Chondrocyte (in vitro differentiated cells): ENCODE results near the gene SPAAR. TPM values are rescaled to one million over a fixed set of nuclear protein-coding genes. Genes with fewer than 3 reads are reported as not detected.
"Not testable (repeated sequence)": the region's sequence is repeated elsewhere in the genome, so short reads cannot be mapped to it uniquely, and the experiment has no call there.

Experiments used
- DNase-seq: peaks from one replicate; pipeline ENCODE4 v3.0.0; 2021; ENCODE audit warnings: mixed read lengths, low spot score
- H3K27ac Mint-ChIP-seq: one replicate; pipeline ENCODE4 v1.8.0; 2021; ENCODE audit warnings: mild to moderate bottlenecking, moderate library complexity, mixed read lengths; ENCODE audit not compliant: unreplicated experiment
- H3K27me3 Mint-ChIP-seq: 2 replicates; pipeline ENCODE4 v1.8.0; 2021; ENCODE audit warnings: low read depth, mixed read lengths
- H3K36me3 Mint-ChIP-seq: 2 replicates; pipeline ENCODE4 v1.8.0; 2021; ENCODE audit warnings: low read depth, mixed read lengths
- H3K4me1 Mint-ChIP-seq: 2 replicates; pipeline ENCODE4 v1.8.0; 2021; ENCODE audit warnings: low read depth, mild to moderate bottlenecking, mixed read lengths
- H3K4me3 Mint-ChIP-seq: one replicate; pipeline ENCODE4 v1.8.0; 2021; ENCODE audit warnings: mild to moderate bottlenecking, moderate library complexity, mixed read lengths; ENCODE audit not compliant: unreplicated experiment
- H3K9me3 Mint-ChIP-seq: 2 replicates; pipeline ENCODE4 v1.8.0; 2021; ENCODE audit warnings: low read depth, mixed read lengths
- total RNA-seq: library from RNA; stranded (reverse); gene quantifications from 3 replicates; pipeline ENCODE4 v1.2.1, GENCODE V29; 2021
- TF ChIP-seq, protein P1 (sequence below): fragments of 200-600 bp; sonication (generic); IDR thresholded peaks from 2 replicates; pipeline ENCODE4 v1.5.0; 2021; ENCODE audit warnings: antibody characterized with exemption, mild to moderate bottlenecking, moderate library complexity

SPAAR gene
- total RNA-seq, 1 donor from 2014 or later: 0.70 TPM

DNA sequence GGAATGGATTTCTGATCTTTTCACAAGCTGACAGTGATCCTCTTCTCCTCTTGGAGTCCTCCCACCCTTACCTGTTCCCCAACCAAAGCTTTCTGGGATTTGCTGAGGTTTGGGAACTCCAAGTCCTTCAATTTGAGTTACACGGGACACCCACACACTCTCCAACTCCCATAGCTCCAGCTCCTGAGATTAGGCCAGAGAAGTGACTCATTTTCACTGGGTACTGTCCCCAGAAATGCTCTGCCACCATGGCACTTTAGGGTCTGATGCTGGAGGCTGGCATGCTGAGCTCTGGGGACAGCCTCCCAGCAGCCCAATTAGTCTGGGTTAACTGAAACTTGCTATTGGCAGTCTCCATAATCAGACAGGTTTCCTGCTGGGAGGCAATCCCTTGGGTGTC lies 17.2 kb upstream of the SPAAR start:
- no peaks in the 10 kb centered on the region for H3K27me3 Mint-ChIP-seq

DNA sequence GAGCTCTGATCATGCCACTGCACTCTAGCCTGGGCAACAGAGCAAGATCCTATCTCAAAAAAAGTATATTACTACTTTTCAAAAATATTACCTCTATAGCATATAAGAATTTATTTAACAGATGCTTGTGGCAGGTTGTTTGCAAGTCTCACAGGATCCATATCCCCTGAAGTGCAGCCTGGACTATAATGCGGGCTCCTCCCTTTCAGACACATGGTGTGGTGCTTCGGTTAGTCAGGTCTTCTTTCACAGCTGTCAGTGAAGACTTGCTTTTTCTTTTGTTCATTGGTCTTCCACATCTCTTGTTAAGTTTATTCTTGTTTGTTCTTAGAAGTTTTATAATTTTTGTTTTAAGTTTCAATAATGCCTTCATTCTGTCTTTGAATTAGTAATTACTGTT lies 12.7 kb upstream of the SPAAR start:
- H3K27me3 Mint-ChIP-seq: no peaks in the 10 kb centered on the region
- H3K9me3 Mint-ChIP-seq: no peaks in the 10 kb centered on the region
- no peak for DNase-seq
- H3K36me3 Mint-ChIP-seq: peaks cover 1% of the 10 kb centered on the region
- no peak overlapping the region for H3K4me3 Mint-ChIP-seq
- no peaks in the 10 kb centered on the region for H3K4me1 Mint-ChIP-seq
- H3K27ac Mint-ChIP-seq: no peak overlapping the region
- TF ChIP-seq, protein P1, sequence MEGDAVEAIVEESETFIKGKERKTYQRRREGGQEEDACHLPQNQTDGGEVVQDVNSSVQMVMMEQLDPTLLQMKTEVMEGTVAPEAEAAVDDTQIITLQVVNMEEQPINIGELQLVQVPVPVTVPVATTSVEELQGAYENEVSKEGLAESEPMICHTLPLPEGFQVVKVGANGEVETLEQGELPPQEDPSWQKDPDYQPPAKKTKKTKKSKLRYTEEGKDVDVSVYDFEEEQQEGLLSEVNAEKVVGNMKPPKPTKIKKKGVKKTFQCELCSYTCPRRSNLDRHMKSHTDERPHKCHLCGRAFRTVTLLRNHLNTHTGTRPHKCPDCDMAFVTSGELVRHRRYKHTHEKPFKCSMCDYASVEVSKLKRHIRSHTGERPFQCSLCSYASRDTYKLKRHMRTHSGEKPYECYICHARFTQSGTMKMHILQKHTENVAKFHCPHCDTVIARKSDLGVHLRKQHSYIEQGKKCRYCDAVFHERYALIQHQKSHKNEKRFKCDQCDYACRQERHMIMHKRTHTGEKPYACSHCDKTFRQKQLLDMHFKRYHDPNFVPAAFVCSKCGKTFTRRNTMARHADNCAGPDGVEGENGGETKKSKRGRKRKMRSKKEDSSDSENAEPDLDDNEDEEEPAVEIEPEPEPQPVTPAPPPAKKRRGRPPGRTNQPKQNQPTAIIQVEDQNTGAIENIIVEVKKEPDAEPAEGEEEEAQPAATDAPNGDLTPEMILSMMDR: no peak

More for the DNA sequence above, 17.2 kb upstream of the SPAAR start:
- peaks cover 1% of the 10 kb centered on the region for H3K36me3 Mint-ChIP-seq
- H3K27ac Mint-ChIP-seq: no peak overlapping the region
- TF ChIP-seq, protein P1: no peak
- H3K4me1 Mint-ChIP-seq: no peaks in the 10 kb centered on the region
- no peak overlapping the region for H3K4me3 Mint-ChIP-seq
- no peak for DNase-seq
- H3K9me3 Mint-ChIP-seq: no peaks in the 10 kb centered on the region

DNA sequence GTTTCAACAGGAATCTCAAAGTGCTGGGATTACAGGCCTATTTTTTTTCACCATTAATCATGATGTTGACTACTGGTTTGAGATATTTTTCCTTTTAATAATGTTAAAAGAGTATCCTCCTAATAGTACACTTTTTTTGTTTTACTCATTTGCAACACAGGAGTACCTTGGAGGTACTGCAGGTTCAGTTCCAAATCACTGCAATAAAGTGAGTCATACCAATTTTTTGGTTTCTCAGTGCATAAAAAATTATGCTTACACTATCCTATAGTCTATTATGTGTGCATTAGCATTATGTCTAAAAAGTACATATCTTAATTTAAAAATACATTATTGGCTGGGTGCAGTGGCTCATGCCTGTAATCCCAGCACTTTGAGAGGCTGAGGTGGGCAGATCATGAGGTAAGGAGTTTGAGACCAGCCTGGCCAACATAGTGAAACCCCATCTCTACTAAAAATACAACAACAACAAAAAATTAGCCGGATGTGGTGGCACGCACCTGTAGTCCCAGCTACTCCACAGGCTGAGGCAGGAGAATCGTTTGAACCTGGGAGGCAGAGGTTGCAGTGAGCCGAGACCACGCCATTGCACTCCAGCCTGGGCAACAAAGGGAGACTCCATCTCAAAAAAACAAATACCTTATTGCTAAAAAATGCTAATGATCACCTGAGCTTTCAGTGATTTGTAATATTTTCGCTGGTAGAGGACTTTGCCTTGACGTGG lies 11.8 kb upstream of the SPAAR start:
- DNase-seq, H3K27me3 Mint-ChIP-seq, H3K36me3 Mint-ChIP-seq, H3K27ac Mint-ChIP-seq, H3K9me3 Mint-ChIP-seq, H3K4me3 Mint-ChIP-seq, H3K4me1 Mint-ChIP-seq: not testable (repeated sequence)

DNA sequence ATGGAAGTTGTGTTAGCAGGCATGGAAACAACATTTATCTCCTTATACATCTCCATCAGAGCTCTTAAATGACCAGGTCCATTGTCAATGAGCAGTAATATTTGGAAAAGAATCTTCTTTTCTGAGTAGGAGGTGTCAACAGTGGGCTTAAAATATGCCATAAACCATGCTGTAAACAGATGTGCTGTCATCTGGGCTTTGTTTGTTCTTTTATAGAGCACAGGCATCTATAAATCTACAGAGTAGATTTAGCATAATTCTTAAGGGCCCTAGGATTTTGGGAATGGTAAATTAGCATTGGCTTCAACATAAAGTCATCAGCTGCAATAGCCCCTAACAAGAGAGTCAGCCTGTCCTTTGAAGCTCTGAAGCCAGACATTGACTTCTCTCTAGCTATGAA lies 11.0 kb upstream of the SPAAR start:
- H3K27me3 Mint-ChIP-seq: no peaks in the 10 kb centered on the region
- no peaks in the 10 kb centered on the region for H3K36me3 Mint-ChIP-seq
- TF ChIP-seq, protein P1: no peak
- H3K4me1 Mint-ChIP-seq: peaks cover 6% of the 10 kb centered on the region
- H3K4me3 Mint-ChIP-seq: no peak overlapping the region
- DNase-seq: no peak
- no peak overlapping the region for H3K27ac Mint-ChIP-seq
- no peaks in the 10 kb centered on the region for H3K9me3 Mint-ChIP-seq

DNA sequence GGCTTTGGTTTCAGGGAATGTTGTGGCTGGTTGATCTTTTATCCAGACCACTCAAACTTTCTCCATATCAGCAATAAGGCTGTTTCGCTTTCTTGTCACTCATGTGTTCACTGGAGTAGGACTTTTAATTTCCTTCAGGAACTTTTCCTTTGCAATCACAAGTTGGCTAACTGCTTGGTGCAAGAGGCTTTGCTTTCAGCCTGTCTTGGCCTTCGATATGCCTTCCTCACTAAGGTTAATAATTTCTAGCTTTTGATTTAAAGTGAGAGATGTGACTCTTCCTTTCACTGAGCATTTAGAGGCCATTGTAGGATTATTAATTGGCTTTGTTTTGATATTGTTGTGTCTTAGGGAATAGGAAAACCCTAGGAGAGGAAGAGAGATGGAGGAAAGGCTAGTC lies 10.3 kb upstream of the SPAAR start:
- Mint-ChIP-seq H3K27ac (no peak overlapping the region), H3K4me1 (peaks cover 11% of the 10 kb centered on the region), H3K36me3 (no peaks in the 10 kb centered on the region), H3K27me3 (no peaks in the 10 kb centered on the region), H3K4me3 (no peak overlapping the region), H3K9me3 (no peaks in the 10 kb centered on the region)
- TF ChIP-seq, protein P1: no peak
- DNase-seq: no peak

DNA sequence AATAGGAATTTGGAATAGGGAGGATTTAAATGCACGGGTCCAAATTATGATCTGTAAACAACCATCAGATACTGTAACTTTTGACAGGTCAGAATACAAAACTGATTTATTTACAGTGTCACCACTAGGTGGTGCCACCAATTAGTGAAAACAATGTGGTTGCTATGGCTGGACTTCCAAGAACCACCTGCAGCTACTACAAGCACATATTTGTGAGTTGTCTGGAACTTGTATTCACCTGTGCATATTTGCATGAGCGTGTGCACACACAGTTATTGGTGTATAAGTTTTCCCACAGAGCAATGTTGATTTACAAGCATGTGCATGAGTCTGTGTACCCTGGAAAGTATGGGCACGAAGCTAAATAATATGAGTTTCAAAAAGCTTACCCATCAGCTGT lies 6.2 kb upstream of the SPAAR start:
- no peak for DNase-seq
- Mint-ChIP-seq H3K9me3 (no peaks in the 10 kb centered on the region), H3K27me3 (no peaks in the 10 kb centered on the region), H3K4me1 (peaks cover 51% of the 10 kb centered on the region), H3K27ac (no peak overlapping the region), H3K4me3 (no peak overlapping the region), H3K36me3 (no peaks in the 10 kb centered on the region)
- TF ChIP-seq, protein P1: peak; percentile 95
